ENCODE results near the gene TBC1D3B. TPM values are rescaled to one million over a fixed set of nuclear protein-coding genes. Genes with fewer than 3 reads are reported as not detected.

The TBC1D3B gene
- total and polyA plus RNA-seq, 2 donors (not counting 3 experiments of a cell fraction or from before 2014, with no cell fraction given) = 0.81 to 3.3 TPM

- no peak for DNase-seq (ENCODE audit: low read depth, low spot score)
- Histone ChIP-seq H3K4me1 (ENCODE audit: control insufficient read depth, extremely low read depth, insufficient read depth, low read length) (no peaks in the 10 kb centered on the region), H4K20me1 (replicated peaks; ENCODE audit: control insufficient read depth, extremely low read depth, insufficient read depth, low read length) (no peaks in the 10 kb centered on the region), H3K9me1 (replicated peaks; ENCODE audit: control insufficient read depth, extremely low read depth, insufficient read depth, low read length) (no peaks in the 10 kb centered on the region), H3K79me2 (ENCODE audit: control insufficient read depth, insufficient read depth, low read length) (no peaks in the 10 kb centered on the region), H3K9ac (replicated peaks; ENCODE audit: extremely low read depth, insufficient read depth, low read length) (no peak overlapping the region), H3K27ac (ENCODE audit: insufficient read depth, low read depth, low read length) (no peak overlapping the region), H3K4me3 (replicated peaks in 1 of 3; ENCODE audit: insufficient read depth in 1 of 3, low read depth in 1 of 3, low read length in 3 of 3) (no peak overlapping the region), H2AFZ (ENCODE audit: low read depth, low read length) (no peak overlapping the region), H3K36me3 (ENCODE audit: control insufficient read depth in 2 of 2, extremely low read depth in 1 of 2, insufficient read depth in 2 of 2, low read length in 2 of 2) (no peaks in the 10 kb centered on the region), H3K4me2 (ENCODE audit: insufficient read depth, low read length) (no peak overlapping the region), H3K27me3 (ENCODE audit: control insufficient read depth in 2 of 2, insufficient read depth in 2 of 2, low read length in 2 of 2) (peaks cover 0 to 2% of the 10 kb centered on the region in 2 experiments), H3K9me3 (replicated peaks; ENCODE audit: control insufficient read depth, insufficient read depth, low read length) (no peaks in the 10 kb centered on the region)
- no TSS peak for BruUV-seq (replicated peaks)
- intact Hi-C loops (cut with micrococcal nuclease) = no loop called here
- TF ChIP-seq POLR2A (IDR thresholded peaks at IDR 0.05; ENCODE audit: low read depth, low read length) (no peak), POLR2AphosphoS5 (IDR thresholded peaks at IDR 0.05; ENCODE audit: insufficient read depth, low read depth, low read length) (no peak), MYC (IDR thresholded peaks at IDR 0.05; ENCODE audit: low read depth, low read length) (no peak), MAX (IDR thresholded peaks at IDR 0.05; ENCODE audit: insufficient read depth, insufficient read length) (no peak), GATA2 (IDR thresholded peaks at IDR 0.05; ENCODE audit: insufficient read depth, insufficient read length, low read depth, low read length) (no peak), JUN (IDR thresholded peaks at IDR 0.05; ENCODE audit: borderline replicate concordance, insufficient read depth, insufficient read length, low read depth) (no peak), FOS (IDR thresholded peaks at IDR 0.05; ENCODE audit: borderline replicate concordance, insufficient read depth, low read length) (no peak), CTCF (IDR thresholded peaks at IDR 0.05; ENCODE audit: extremely low read depth in 1 of 2, insufficient read depth in 1 of 2, low read depth in 1 of 2, low read length in 2 of 2) (no peak), EZH2 (IDR thresholded peaks at IDR 0.05; ENCODE audit: borderline replicate concordance, low read depth, low read length, severe bottlenecking) (no peak)
- ChIA-PET CTCF (no interaction called here), POLR2A (no interaction called here)
- no peak for FAIRE-seq
- dilution Hi-C loops (cut with MboI; ENCODE audit: extremely low pct_ligation_motif_present, low sequenced_read_pairs) = no loop called here
Measured at GRCh38 chr17:36205637-36206485, 29.4 kb upstream of the TBC1D3B start.

Data from endothelial cell of umbilical vein (primary cell).